Measurements from ENCODE around the gene ZG16B.

The ZG16B gene

GRCh38 chr16:2822158-2822495, 8.0 kb upstream of the ZG16B start (continued):
- TF ChIP-seq PBX3 (CRISPR knock-in tag; IDR thresholded peaks at IDR 0.05) (no peak), ZNF580 (tag by site-specific recombination; IDR thresholded peaks at IDR 0.05) (no peak), GLI4 (tag by site-specific recombination; IDR thresholded peaks at IDR 0.05) (no peak)

GRCh38 chr16:2822496-2822895, 7.6 kb upstream of the ZG16B start:
- H3K9me3 ChIP-seq (ENCODE audit: control insufficient read depth, insufficient read depth, low read depth, low read length) = no peaks in the 10 kb centered on the region
- no peak overlapping the region for H3K27ac ChIP-seq (ENCODE audit: extremely low read depth, low read depth, low read length)
- POLR2A ChIA-PET = interaction anchor here (0.6 kb wide), 1 partner anchor 14 kb away, joined by 3 read pairs; no protein-coding TSS in a partner anchor
- CTCF ChIA-PET = interaction anchor here (1.1 to 1.4 kb wide), 5 partner anchors 9 to 49 kb away, joined by 3 to 6 read pairs (median 4); partner anchors contain the start of gene ELOB
- no peak overlapping the region for H3K4me3 ChIP-seq (ENCODE audit: low read depth, low read length)
- H3K4me1 ChIP-seq (ENCODE audit: control insufficient read depth, insufficient read depth, low read length) = no peaks in the 10 kb centered on the region
- TF ChIP-seq ZNF555 (tag by site-specific recombination; conservative IDR thresholded peaks at IDR 0.05) (no peak), HOXA7 (CRISPR knock-in tag; IDR thresholded peaks at IDR 0.05; ENCODE audit: borderline replicate concordance) (no peak)
- H3K36me3 ChIP-seq (ENCODE audit: control insufficient read depth in 2 of 2, insufficient read depth in 1 of 2, low read length in 2 of 2) = no peaks in the 10 kb centered on the region

- POLR2A ChIA-PET = no interaction called here
- TF ChIP-seq GLIS1 (tag by site-specific recombination; IDR thresholded peaks at IDR 0.05) = peak; percentile 72
- TF ChIP-seq CTCF (tag by site-specific recombination; IDR thresholded peaks at IDR 0.05) = no peak
- TF ChIP-seq TSHZ1 (tag by site-specific recombination; IDR thresholded peaks at IDR 0.05; ENCODE audit: borderline replicate concordance) = no peak
- no peak for TF ChIP-seq SCRT2 (tag by site-specific recombination; IDR thresholded peaks at IDR 0.05)
- TF ChIP-seq PRDM10 (tag by site-specific recombination; IDR thresholded peaks at IDR 0.05) = 0 out of 2 replicates have a peak, but pooled peaks have one; percentile 11
- Histone ChIP-seq H3K4me3 (ENCODE audit: low read depth, low read length) (no peak overlapping the region), H3K27ac (ENCODE audit: extremely low read depth, low read depth, low read length) (no peak overlapping the region), H3K9me3 (ENCODE audit: control insufficient read depth, insufficient read depth, low read depth, low read length) (no peaks in the 10 kb centered on the region), H3K4me1 (ENCODE audit: control insufficient read depth, insufficient read depth, low read length) (no peaks in the 10 kb centered on the region), H3K36me3 (ENCODE audit: control insufficient read depth in 2 of 2, insufficient read depth in 1 of 2, low read length in 2 of 2) (no peaks in the 10 kb centered on the region)
- CTCF ChIA-PET = interaction anchor here (0.6 to 1.1 kb wide), 2 partner anchors 16 to 102 kb away, joined by 3 read pairs; no protein-coding TSS in a partner anchor
These were observed 5.5 kb upstream of the ZG16B start for GRCh38 chr16:2824626-2825025.
